Measurements from ENCODE around the gene DPP10. TPM values are rescaled to one million over a fixed set of nuclear protein-coding genes. Genes with fewer than 3 reads are reported as not detected.

The DPP10 gene
- total RNA-seq, 4 donors from 2014 or later, result 3.3 to 6.6 (median 4.7) TPM

DNA sequence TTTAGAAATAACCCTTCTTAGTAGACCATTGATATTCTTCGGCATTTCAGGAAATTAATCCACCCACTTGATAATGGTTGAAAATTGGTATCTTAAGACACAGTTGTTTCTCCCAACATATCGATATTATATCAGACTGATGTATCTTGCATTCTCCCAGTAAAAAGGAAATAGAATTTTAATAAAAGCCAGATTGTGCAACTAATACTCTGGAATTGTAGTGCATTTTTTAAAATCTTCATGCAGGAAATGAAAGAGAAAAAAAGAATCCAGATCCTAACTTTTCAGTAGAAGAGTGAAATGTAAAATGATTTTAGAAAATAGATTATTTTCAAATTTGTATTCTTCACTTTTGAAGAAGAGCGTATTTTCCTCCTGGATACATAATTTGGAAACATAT, 1168.4 kb downstream of the DPP10 start:
- Histone ChIP-seq H3K4me3 (no peak overlapping the region), H3K27ac (replicated peaks in 1 of 4) (no peak overlapping the region), H3K9me3 (no peaks in the 10 kb centered on the region), H3K36me3 (no peaks in the 10 kb centered on the region), H3K27me3 (no peaks in the 10 kb centered on the region), H3K4me1 (no peaks in the 10 kb centered on the region)
- DNase-seq (ENCODE audit: extremely low spot score), result no peak
- TF ChIP-seq POLR2AphosphoS5 (IDR thresholded peaks at IDR 0.05) (no peak), EP300 (IDR thresholded peaks at IDR 0.05) (no peak), POLR2A (IDR thresholded peaks at IDR 0.05; ENCODE audit: low read depth) (no peak)
- TF ChIP-seq, protein P1, sequence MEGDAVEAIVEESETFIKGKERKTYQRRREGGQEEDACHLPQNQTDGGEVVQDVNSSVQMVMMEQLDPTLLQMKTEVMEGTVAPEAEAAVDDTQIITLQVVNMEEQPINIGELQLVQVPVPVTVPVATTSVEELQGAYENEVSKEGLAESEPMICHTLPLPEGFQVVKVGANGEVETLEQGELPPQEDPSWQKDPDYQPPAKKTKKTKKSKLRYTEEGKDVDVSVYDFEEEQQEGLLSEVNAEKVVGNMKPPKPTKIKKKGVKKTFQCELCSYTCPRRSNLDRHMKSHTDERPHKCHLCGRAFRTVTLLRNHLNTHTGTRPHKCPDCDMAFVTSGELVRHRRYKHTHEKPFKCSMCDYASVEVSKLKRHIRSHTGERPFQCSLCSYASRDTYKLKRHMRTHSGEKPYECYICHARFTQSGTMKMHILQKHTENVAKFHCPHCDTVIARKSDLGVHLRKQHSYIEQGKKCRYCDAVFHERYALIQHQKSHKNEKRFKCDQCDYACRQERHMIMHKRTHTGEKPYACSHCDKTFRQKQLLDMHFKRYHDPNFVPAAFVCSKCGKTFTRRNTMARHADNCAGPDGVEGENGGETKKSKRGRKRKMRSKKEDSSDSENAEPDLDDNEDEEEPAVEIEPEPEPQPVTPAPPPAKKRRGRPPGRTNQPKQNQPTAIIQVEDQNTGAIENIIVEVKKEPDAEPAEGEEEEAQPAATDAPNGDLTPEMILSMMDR (IDR thresholded peaks at IDR 0.05), result no peak
- intact Hi-C loops (cut with DNase I), result no loop called here
- 85% methylated on average over 3 of the region's 3 CpGs for WGBS

DNA sequence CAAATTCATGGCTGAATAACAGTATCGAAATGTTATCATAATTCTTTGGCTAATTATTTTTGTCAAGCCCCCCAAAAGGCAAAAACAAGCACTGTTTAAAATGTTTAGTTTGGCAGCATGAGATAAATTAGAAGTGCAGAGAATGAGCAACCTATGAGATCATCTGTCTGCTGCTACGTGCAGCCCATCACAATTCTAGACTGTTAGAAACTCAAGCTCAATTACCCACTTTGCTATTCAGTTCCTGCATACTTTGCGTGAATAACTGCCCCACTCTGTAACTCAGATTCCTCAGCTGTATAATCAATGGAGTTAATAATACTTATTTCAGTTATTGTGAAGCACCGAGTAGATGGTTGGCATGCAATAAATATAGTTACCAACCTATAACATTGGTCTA, 1181.9 kb downstream of the DPP10 start:
- 66% methylated on average over 4 of the region's 4 CpGs for WGBS
- DNase-seq (ENCODE audit: extremely low spot score), result no peak
- Histone ChIP-seq H3K27ac (replicated peaks in 1 of 4) (no peak overlapping the region), H3K9me3 (no peaks in the 10 kb centered on the region), H3K27me3 (no peaks in the 10 kb centered on the region), H3K36me3 (no peaks in the 10 kb centered on the region), H3K4me1 (no peaks in the 10 kb centered on the region), H3K4me3 (no peak overlapping the region)
- TF ChIP-seq, protein P1 (IDR thresholded peaks at IDR 0.05), result no peak
- TF ChIP-seq POLR2AphosphoS5 (IDR thresholded peaks at IDR 0.05), result no peak
- TF ChIP-seq EP300 (IDR thresholded peaks at IDR 0.05), result no peak
- TF ChIP-seq POLR2A (IDR thresholded peaks at IDR 0.05; ENCODE audit: low read depth), result no peak
- intact Hi-C loops (cut with DNase I), result no loop called here

DNA sequence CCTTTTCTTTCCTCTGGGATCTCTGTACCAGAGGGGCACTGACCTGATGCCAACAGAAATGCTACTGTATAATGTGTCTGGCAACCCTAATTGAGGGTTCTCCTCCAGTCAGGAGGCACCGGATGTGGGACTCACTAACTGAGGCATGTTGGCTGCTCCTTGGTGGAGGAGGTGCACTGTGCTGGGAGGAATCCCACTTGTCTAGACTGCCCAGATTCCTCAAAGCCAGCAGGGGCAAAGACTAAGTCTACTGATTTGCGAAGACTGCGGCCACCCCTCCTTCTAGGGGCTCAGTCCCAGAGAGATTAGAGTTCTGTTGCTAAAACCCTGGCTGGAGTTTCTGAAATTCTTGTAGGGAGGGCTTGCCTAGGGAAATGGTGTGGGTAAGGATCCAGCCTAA, 1192.1 kb downstream of the DPP10 start:
- intact Hi-C loops (cut with DNase I), result no loop called here
- Histone ChIP-seq H3K4me3 (no peak overlapping the region), H3K27ac (replicated peaks in 1 of 4) (no peak overlapping the region), H3K27me3 (no peaks in the 10 kb centered on the region), H3K4me1 (no peaks in the 10 kb centered on the region), H3K9me3 (peaks cover 0 to 14% (median 7%) of the 10 kb centered on the region in 4 donors), H3K36me3 (no peaks in the 10 kb centered on the region)
- TF ChIP-seq EP300 (IDR thresholded peaks at IDR 0.05) (no peak), POLR2A (IDR thresholded peaks at IDR 0.05; ENCODE audit: low read depth) (no peak), POLR2AphosphoS5 (IDR thresholded peaks at IDR 0.05) (no peak)
- TF ChIP-seq, protein P1 (IDR thresholded peaks at IDR 0.05), result no peak
- no peak for DNase-seq (ENCODE audit: extremely low spot score)
- WGBS, result 87% methylated on average over 3 of the region's 3 CpGs

DNA sequence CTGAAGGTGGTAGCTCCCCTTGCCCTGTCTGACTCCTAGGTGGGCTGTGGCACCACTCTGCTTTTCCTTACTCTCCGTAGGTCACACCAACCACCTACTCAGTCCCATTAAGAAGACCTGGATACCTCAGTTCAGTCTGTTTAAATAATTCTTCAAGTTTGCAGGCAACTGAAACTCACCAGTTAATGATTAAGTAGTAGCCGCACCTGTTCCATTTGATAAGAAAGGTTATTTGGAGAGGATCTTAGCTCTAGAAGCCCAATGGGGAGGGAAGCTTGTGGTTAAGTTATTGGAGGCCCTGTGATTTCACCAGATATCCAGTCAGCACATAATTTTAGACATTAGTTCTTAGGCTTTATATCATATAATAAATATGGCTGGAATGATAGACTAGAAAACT, 1193.0 kb downstream of the DPP10 start:
- intact Hi-C loops (cut with DNase I), result no loop called here
- no peak for DNase-seq (ENCODE audit: extremely low spot score)
- H3K4me1 ChIP-seq, result no peaks in the 10 kb centered on the region
- no peaks in the 10 kb centered on the region for H3K27me3 ChIP-seq
- TF ChIP-seq POLR2A (IDR thresholded peaks at IDR 0.05; ENCODE audit: low read depth), result no peak
- TF ChIP-seq, protein P1 (IDR thresholded peaks at IDR 0.05), result no peak
- no peak for TF ChIP-seq POLR2AphosphoS5 (IDR thresholded peaks at IDR 0.05)
- no peak for TF ChIP-seq EP300 (IDR thresholded peaks at IDR 0.05)
- no peak overlapping the region for H3K4me3 ChIP-seq
- peaks cover 0 to 14% (median 5%) of the 10 kb centered on the region in 4 donors for H3K9me3 ChIP-seq
- H3K36me3 ChIP-seq, result no peaks in the 10 kb centered on the region
- no peak overlapping the region for H3K27ac ChIP-seq (replicated peaks in 1 of 4)
- 83% methylated on average over 2 of the region's 2 CpGs for WGBS

DNA sequence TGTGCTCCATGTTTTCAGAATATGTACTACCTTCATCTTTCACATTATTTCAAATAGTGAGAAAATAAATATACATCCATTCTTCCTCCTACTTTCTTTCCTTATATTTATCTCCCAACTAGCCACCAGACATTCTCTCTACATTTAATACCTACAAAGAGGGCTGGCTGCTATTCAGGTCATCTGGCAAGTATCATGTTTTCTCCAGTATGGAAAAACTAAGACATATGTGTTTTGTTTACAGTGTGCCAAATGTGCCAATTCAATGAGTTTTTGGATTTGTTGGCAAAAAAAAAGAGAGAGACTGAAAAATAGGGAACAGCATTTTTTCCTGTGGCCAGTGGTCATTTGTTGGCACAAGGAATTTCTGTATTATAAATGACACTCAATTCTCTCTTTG, 1207.3 kb downstream of the DPP10 start:
- TF ChIP-seq POLR2AphosphoS5 (IDR thresholded peaks at IDR 0.05), result no peak
- TF ChIP-seq POLR2A (IDR thresholded peaks at IDR 0.05; ENCODE audit: low read depth), result no peak
- TF ChIP-seq, protein P1 (IDR thresholded peaks at IDR 0.05), result no peak
- TF ChIP-seq EP300 (IDR thresholded peaks at IDR 0.05), result no peak
- Histone ChIP-seq H3K27me3 (no peaks in the 10 kb centered on the region), H3K4me1 (no peaks in the 10 kb centered on the region), H3K36me3 (no peaks in the 10 kb centered on the region), H3K9me3 (no peaks in the 10 kb centered on the region), H3K27ac (replicated peaks in 1 of 4) (no peak overlapping the region), H3K4me3 (no peak overlapping the region)
- intact Hi-C loops (cut with DNase I), result no loop called here
- no peak for DNase-seq (ENCODE audit: extremely low spot score)

All from esophagus muscularis mucosa (tissue), 4 donors.